Jurkat, Clone E6-1 (cell line): Measurements from ENCODE around the gene MOGAT3.

Experiments used
- DNase-seq: peaks from one replicate; pipeline ENCODE4 v3.0.0-alpha.2; 2011; ENCODE audit warnings: low read depth, low spot score
- H3K4me3 ChIP-seq: 2 replicates; pipeline ENCODE4 v1.5.1; 2011; ENCODE audit warnings: mild to moderate bottlenecking, low read length, control low read depth, moderate library complexity

MOGAT3 gene

GRCh38 chr7:101235050-101235449 is 34.2 kb upstream of the MOGAT3 start:
- no peak for DNase-seq
- no peak overlapping the region for H3K4me3 ChIP-seq

GRCh38 chr7:101234636-101235035 is 33.8 kb upstream of the MOGAT3 start:
- DNase-seq = no peak
- no peak overlapping the region for H3K4me3 ChIP-seq

- no peak overlapping the region for H3K4me3 ChIP-seq
- no peak for DNase-seq
These were observed 33.2 kb upstream of the MOGAT3 start for GRCh38 chr7:101233907-101234547.

- no peak for DNase-seq
- no peak overlapping the region for H3K4me3 ChIP-seq
These were observed 31.5 kb upstream of the MOGAT3 start for GRCh38 chr7:101232141-101232850.

- DNase-seq = no peak
- H3K4me3 ChIP-seq = no peak overlapping the region
These were observed 30.8 kb upstream of the MOGAT3 start for GRCh38 chr7:101231644-101232043.

GRCh38 chr7:101226721-101227120 is 25.9 kb upstream of the MOGAT3 start:
- no peak for DNase-seq
- no peak overlapping the region for H3K4me3 ChIP-seq

GRCh38 chr7:101225650-101226049 is 24.8 kb upstream of the MOGAT3 start:
- H3K4me3 ChIP-seq = no peak overlapping the region
- DNase-seq = no peak

GRCh38 chr7:101223528-101223927 is 22.7 kb upstream of the MOGAT3 start:
- H3K4me3 ChIP-seq = no peak overlapping the region
- no peak for DNase-seq

GRCh38 chr7:101222275-101222830 is 21.5 kb upstream of the MOGAT3 start:
- no peak for DNase-seq
- no peak overlapping the region for H3K4me3 ChIP-seq

- no peak overlapping the region for H3K4me3 ChIP-seq
- DNase-seq = no peak
These were observed 19.5 kb upstream of the MOGAT3 start for GRCh38 chr7:101220295-101220694.

- peak overlapping the region; percentile 94 for H3K4me3 ChIP-seq
- no peak for DNase-seq
These were observed 17.6 kb upstream of the MOGAT3 start for GRCh38 chr7:101218236-101219125.

GRCh38 chr7:101217388-101218235 is 16.8 kb upstream of the MOGAT3 start, which contains the start of the genes PLOD3 and ZNHIT1:
TSS of gene PLOD3 (minus strand) at chr7:101217581. CDS start at chr7:101217274, 307 bp downstream.
TSS of gene ZNHIT1 (plus strand) at chr7:101218165. CDS start at chr7:101218196, 31 bp downstream.
- DNase-seq = peak; percentile 97

GRCh38 chr7:101216860-101217387 is 16.1 kb upstream of the MOGAT3 start:
- no peak for DNase-seq
- H3K4me3 ChIP-seq = peak overlapping the region; percentile 94

More at GRCh38 chr7:101217388-101218235, 16.8 kb upstream of the MOGAT3 start, which contains the start of the genes PLOD3 and ZNHIT1:
- H3K4me3 ChIP-seq = peak within 1 kb of the TSS; percentile 94

- no peak for DNase-seq
These were observed 15.4 kb upstream of the MOGAT3 start for GRCh38 chr7:101216001-101216859.

GRCh38 chr7:101212014-101212413 is 11.2 kb upstream of the MOGAT3 start:
- no peak for DNase-seq
- H3K4me3 ChIP-seq = no peak overlapping the region

More at GRCh38 chr7:101216001-101216859, 15.4 kb upstream of the MOGAT3 start:
- peak overlapping the region; percentile 94 for H3K4me3 ChIP-seq

- DNase-seq = no peak
- no peak overlapping the region for H3K4me3 ChIP-seq
These were observed 10.7 kb upstream of the MOGAT3 start for GRCh38 chr7:101211501-101211900.

- no peak for DNase-seq
- H3K4me3 ChIP-seq = no peak overlapping the region
These were observed 9.3 kb upstream of the MOGAT3 start for GRCh38 chr7:101210143-101210542.
